ENCODE results near the gene CAMSAP2.

GRCh38 chr1:200900877-200901276 is 162.2 kb downstream of the CAMSAP2 start:
- TF ChIP-seq, protein P1, sequence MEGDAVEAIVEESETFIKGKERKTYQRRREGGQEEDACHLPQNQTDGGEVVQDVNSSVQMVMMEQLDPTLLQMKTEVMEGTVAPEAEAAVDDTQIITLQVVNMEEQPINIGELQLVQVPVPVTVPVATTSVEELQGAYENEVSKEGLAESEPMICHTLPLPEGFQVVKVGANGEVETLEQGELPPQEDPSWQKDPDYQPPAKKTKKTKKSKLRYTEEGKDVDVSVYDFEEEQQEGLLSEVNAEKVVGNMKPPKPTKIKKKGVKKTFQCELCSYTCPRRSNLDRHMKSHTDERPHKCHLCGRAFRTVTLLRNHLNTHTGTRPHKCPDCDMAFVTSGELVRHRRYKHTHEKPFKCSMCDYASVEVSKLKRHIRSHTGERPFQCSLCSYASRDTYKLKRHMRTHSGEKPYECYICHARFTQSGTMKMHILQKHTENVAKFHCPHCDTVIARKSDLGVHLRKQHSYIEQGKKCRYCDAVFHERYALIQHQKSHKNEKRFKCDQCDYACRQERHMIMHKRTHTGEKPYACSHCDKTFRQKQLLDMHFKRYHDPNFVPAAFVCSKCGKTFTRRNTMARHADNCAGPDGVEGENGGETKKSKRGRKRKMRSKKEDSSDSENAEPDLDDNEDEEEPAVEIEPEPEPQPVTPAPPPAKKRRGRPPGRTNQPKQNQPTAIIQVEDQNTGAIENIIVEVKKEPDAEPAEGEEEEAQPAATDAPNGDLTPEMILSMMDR (IDR thresholded peaks at IDR 0.05; ENCODE audit: low read length) = no peak
- no peak for TF ChIP-seq EZH2 (optimal IDR thresholded peaks at IDR 0.05; ENCODE audit: low read depth, low read length)
